ENCODE data around the gene LSS.

Gene LSS

DNA sequence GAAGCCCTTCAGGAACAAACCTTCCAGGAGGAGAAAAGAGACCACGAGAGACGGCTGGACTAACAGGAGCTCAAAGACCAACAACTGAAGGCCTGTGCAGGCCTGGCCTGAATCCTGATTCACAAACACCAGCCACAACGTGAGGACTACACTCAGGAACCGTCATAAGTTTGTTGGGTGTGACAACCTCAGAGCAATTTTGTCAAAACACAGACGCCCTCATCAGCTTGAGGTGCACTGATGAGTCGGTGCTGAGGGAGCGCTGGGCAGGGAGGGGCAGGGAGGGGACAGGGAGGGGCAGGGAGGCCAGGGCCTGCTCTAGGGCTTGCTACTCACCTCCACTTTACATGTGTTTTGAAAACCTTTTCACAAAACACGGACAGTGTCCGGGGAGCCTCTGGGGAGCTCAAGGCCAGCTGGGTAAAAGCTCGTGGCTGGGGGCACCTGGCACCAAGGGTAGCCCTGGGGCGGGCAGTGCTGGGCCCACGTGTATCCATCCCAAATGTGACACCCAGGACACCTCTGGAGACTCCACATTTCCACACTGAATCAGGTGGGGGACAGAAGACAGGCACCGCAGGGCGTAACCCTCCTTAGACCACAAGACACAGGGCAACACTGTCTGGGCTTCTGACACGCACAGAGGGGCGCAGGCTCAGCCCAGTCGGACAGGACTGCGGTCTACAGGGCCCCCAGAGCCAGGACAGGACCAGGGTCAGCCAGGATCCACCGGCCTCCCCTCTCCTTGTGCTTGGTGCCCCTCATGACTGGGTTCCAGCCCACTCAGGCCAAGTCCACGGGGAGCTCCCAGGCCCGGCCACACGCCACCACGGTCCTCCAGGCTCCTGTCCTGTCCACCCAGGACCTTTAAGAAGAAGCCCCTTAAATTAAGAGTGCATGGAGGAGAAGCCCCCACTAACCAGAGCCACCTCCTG is 16.5 kb downstream of the LSS start:
- H2AFZ ChIP-seq (ENCODE audit: low read length) = no peak overlapping the region
- H3K9ac ChIP-seq (ENCODE audit: low read length) = no peak overlapping the region
- H3K4me2 ChIP-seq (ENCODE audit: low read depth, low read length) = no peak overlapping the region
- TF ChIP-seq EZH2 (optimal IDR thresholded peaks at IDR 0.05; ENCODE audit: low read depth, low read length) (no peak), EZH2phosphoT487 (IDR thresholded peaks at IDR 0.05; ENCODE audit: low read length) (no peak), CTCF (IDR thresholded peaks at IDR 0.05; ENCODE audit: low read length) (no peak)
- H3K9me2 ChIP-seq (replicated peaks; ENCODE audit: insufficient read depth, low read length) = no peaks in the 10 kb centered on the region
- no peaks in the 10 kb centered on the region for H3F3A ChIP-seq (ENCODE audit: insufficient read depth, low read length)
- no peak overlapping the region for H3K4me3 ChIP-seq (ENCODE audit: low read length)
- no peaks in the 10 kb centered on the region; the same call in 1 of the 2 replicates for H3K36me3 ChIP-seq (replicated peaks; ENCODE audit: insufficient read depth, low read length)
- no peak overlapping the region for H3K27ac ChIP-seq (ENCODE audit: low read length)
- no peak for DNase-seq
- no peaks in the 10 kb centered on the region for H3K79me2 ChIP-seq (ENCODE audit: low read length)
- H3K4me1 ChIP-seq (ENCODE audit: low read length) = no peaks in the 10 kb centered on the region
- no peaks in the 10 kb centered on the region for H3K27me3 ChIP-seq (replicated peaks; ENCODE audit: insufficient read depth, low read length)
- H3K9me3 ChIP-seq (replicated peaks; ENCODE audit: insufficient read depth, low read length) = no peaks in the 10 kb centered on the region
- H4K20me1 ChIP-seq (ENCODE audit: insufficient read depth, low read length) = no peaks in the 10 kb centered on the region

DNA sequence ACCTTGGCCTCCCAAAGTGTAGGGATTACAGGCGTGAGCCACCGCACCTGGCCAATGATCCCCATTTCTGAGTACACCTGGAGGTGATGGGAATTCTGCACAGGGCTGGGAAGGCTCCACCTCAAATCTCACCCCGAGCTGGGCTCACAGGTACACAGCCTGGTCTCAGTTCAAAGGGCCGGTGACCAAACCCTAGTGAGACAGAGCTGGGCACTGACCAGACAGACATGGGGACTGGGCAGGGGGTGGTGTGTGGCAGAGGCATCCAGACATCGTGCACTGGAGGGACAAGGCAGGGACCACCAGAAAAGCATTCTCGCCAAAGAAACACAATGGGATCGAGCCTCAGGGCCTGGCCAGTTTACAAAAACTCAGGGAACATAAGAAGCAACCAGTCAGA is 17.2 kb downstream of the LSS start:
- no peak for DNase-seq
- Histone ChIP-seq H3K4me2 (ENCODE audit: low read depth, low read length) (no peak overlapping the region), H3K36me3 (replicated peaks; ENCODE audit: insufficient read depth, low read length) (peaks cover 5% of the 10 kb centered on the region; the same call in 1 of the 2 replicates), H3F3A (ENCODE audit: insufficient read depth, low read length) (no peaks in the 10 kb centered on the region), H3K79me2 (ENCODE audit: low read length) (no peaks in the 10 kb centered on the region), H3K9me3 (replicated peaks; ENCODE audit: insufficient read depth, low read length) (no peaks in the 10 kb centered on the region), H4K20me1 (ENCODE audit: insufficient read depth, low read length) (no peaks in the 10 kb centered on the region), H3K9ac (ENCODE audit: low read length) (no peak overlapping the region), H3K27ac (ENCODE audit: low read length) (no peak overlapping the region), H2AFZ (ENCODE audit: low read length) (no peak overlapping the region), H3K9me2 (replicated peaks; ENCODE audit: insufficient read depth, low read length) (no peaks in the 10 kb centered on the region), H3K4me1 (ENCODE audit: low read length) (no peaks in the 10 kb centered on the region), H3K4me3 (ENCODE audit: low read length) (no peak overlapping the region), H3K27me3 (replicated peaks; ENCODE audit: insufficient read depth, low read length) (no peaks in the 10 kb centered on the region)
- TF ChIP-seq CTCF (IDR thresholded peaks at IDR 0.05; ENCODE audit: low read length) (no peak), EZH2phosphoT487 (IDR thresholded peaks at IDR 0.05; ENCODE audit: low read length) (no peak), EZH2 (optimal IDR thresholded peaks at IDR 0.05; ENCODE audit: low read depth, low read length) (no peak)

- no peak for TF ChIP-seq EZH2 (optimal IDR thresholded peaks at IDR 0.05; ENCODE audit: low read depth, low read length)
- no peak for TF ChIP-seq CTCF (IDR thresholded peaks at IDR 0.05; ENCODE audit: low read length)
- no peak for TF ChIP-seq EZH2phosphoT487 (IDR thresholded peaks at IDR 0.05; ENCODE audit: low read length)
- peaks cover 6% of the 10 kb centered on the region; the same call in 1 of the 2 replicates for H3K36me3 ChIP-seq (replicated peaks; ENCODE audit: insufficient read depth, low read length)
Measured at GRCh38 chr21:46210378-46211136, 18.0 kb downstream of the LSS start.

More at GRCh38 chr21:46210378-46211136, 18.0 kb downstream of the LSS start:
- H3K79me2 ChIP-seq (ENCODE audit: low read length) = no peaks in the 10 kb centered on the region
- H3F3A ChIP-seq (ENCODE audit: insufficient read depth, low read length) = no peaks in the 10 kb centered on the region
- no peak overlapping the region for H3K4me2 ChIP-seq (ENCODE audit: low read depth, low read length)
- no peaks in the 10 kb centered on the region for H3K9me3 ChIP-seq (replicated peaks; ENCODE audit: insufficient read depth, low read length)
- H3K4me3 ChIP-seq (ENCODE audit: low read length) = no peak overlapping the region
- no peaks in the 10 kb centered on the region for H3K4me1 ChIP-seq (ENCODE audit: low read length)
- H3K27ac ChIP-seq (ENCODE audit: low read length) = no peak overlapping the region
- no peak overlapping the region for H3K9ac ChIP-seq (ENCODE audit: low read length)
- no peaks in the 10 kb centered on the region for H4K20me1 ChIP-seq (ENCODE audit: insufficient read depth, low read length)
- no peaks in the 10 kb centered on the region for H3K9me2 ChIP-seq (replicated peaks; ENCODE audit: insufficient read depth, low read length)
- no peak overlapping the region for H2AFZ ChIP-seq (ENCODE audit: low read length)
- H3K27me3 ChIP-seq (replicated peaks; ENCODE audit: insufficient read depth, low read length) = no peaks in the 10 kb centered on the region
- no peak for DNase-seq

All from MM.1S (cell line).